RWPE1 (cell line): ENCODE data around the gene NUP188.

Experiments
- CTCF ChIA-PET: fragments of 350-600 bp; sonication (Branson Sonifier 250); formaldehyde crosslinking; extraction: SDS; loops from one replicate; lab custom pipeline; 2021; lab: Yijun Ruan, JAX
- POLR2A ChIA-PET: fragments of 400-600 bp; formaldehyde crosslinking; extraction: SDS; loops from one replicate; lab custom pipeline; 2020; ENCODE audit warnings: antibody characterized with exemption; ENCODE audit not compliant: low non-redundant PET; lab: Yijun Ruan, JAX
- DNase-seq: peaks from one replicate; pipeline ENCODE4 v3.0.0; 2012; ENCODE audit warnings: low spot score
- H3K27ac ChIP-seq: fragments of 450-650 bp; 2 replicates; pipeline ENCODE4 v1.5.1; 2017
- CTCF ChIP-seq: fragments of 450-650 bp; conservative IDR thresholded peaks from 2 replicates; pipeline ENCODE4 v1.5.1; 2017; ENCODE audit warnings: low read depth, mild to moderate bottlenecking

Gene NUP188

DNA sequence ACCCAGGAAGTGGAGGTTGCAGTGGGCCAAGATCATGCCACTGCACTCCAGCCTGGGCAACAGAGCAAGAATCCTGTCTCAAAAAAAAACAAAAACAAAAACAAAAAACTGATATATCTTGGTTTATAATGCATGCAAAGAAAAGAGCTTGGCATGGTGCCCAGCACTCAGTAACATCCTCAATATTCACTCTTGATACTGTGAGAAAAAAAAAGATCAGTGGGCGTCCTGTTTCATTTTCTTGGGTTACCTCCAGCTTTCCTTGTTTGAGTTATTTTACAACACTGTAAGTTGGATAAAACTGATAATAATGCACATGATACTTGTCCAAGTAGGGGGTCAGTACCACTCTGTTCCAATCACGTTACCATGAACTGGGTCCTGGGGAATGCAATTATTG, 18.9 kb upstream of the NUP188 start:
- ChIA-PET CTCF (interaction anchor here (0.6 to 2.4 kb wide), 23 partner anchors 9 to 510 kb away, joined by 3 to 26 read pairs (median 5); partner anchors contain the start of genes KYAT1 and LRRC8A), POLR2A (interaction anchor here (0.6 kb wide), 1 partner anchor 110 kb away, joined by 7 read pairs; the partner anchor contains the start of gene ENDOG)
- no peak for DNase-seq
- TF ChIP-seq CTCF = no peak
- H3K27ac ChIP-seq = peak overlapping the region; percentile 58

DNA sequence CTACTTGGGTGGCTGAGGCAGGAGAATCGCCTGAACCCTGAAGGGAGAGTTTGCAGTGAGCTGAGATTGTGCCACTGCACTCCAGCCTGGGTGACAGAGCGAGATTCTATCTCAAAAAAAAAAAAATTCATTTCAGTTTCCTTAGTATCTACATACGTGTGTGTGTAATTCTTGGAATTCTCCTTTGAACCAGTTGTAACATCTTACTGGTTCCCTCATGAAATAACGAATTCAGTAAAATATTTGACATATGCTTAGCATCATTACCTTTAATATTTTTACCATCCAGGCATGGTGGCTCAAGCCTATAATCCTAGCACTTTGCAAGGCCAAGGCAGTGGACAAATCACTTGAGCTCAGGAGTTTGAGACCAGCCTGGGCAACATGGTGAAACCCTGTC, 17.9 kb upstream of the NUP188 start:
- TF ChIP-seq CTCF = no peak
- peak overlapping the region; percentile 39 for H3K27ac ChIP-seq
- POLR2A ChIA-PET = no interaction called here
- CTCF ChIA-PET = interaction anchor here (1.9 to 2.4 kb wide), 3 partner anchors 8 to 67 kb away, joined by 8 to 26 read pairs (median 9); no protein-coding TSS in a partner anchor
- no peak for DNase-seq

DNA sequence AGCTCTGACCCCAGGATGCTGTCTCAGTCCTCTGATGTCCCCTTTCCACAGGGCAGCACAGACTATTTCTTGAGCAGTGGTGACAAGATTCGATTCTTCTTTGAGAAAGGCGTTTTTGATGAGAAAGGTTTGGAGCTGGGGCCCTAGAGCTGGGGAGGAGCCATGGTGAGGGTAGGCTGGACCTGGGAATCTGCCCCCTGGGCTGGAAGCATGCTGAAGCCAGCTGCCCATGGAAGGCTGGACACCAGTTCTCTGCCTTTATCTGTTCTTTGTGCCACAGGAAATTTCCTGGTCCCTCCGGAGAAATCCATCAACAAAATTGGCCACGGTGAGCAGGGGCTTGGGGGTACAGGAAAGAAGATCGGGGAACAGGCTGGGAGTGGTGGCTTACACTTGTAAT, 13.8 kb upstream of the NUP188 start:
- ChIA-PET CTCF (no interaction called here), POLR2A (no interaction called here)
- no peak for DNase-seq
- H3K27ac ChIP-seq = no peak overlapping the region; the same call in 1 of the 2 replicates
- no peak for TF ChIP-seq CTCF

GRCh38 chr9:128936171-128936865, 11.2 kb upstream of the NUP188 start:
- no peak for DNase-seq
- POLR2A ChIA-PET = interaction anchor here (0.6 kb wide), 1 partner anchor 227 kb away, joined by 5 read pairs; no protein-coding TSS in a partner anchor
- CTCF ChIA-PET = interaction anchor here (1.0 to 1.7 kb wide), 2 partner anchors 8 to 9 kb away, joined by 6 to 8 read pairs; no protein-coding TSS in a partner anchor
- H3K27ac ChIP-seq = no peak overlapping the region
- TF ChIP-seq CTCF = no peak

DNA sequence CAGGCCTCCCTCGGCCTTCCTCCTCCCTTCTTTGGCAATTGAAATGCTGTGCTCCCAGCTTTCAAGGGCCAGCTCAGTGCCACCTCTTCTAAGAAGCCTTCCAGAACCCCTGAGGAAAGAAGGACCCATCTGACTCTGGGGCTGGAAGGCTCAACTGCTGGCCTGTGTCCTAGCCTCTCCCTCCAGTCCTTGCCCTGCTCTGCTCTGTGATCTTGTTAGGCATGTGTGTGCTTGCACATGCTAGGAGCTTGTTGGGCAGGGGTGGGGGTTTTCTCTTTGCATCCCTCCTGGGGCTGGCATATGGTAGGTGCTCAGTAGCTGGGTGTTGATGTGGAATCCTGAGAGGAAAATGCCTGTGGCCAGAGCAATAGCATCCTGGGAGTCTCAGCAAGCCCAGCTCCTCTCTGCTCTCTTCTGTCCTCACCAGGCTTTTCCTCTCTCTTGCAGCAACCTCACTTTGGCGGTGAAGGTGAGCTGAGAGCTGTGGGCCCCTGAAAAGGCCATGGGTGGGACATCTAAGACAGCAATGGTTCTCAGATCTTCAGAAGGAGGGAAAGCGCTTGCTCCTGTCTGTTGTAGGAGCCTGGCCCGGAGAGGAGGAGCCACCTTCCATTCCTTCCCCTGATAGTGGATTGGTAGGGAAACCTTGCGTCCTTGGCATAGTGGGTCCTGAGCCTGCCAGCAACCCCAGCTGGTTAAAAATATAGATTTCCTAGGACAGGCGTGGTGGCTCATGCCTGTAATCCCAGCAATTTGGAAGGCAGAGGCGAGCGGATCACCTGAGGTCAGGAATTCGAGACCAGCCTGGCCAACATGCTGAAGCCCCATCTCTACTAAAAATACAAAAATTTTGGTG, 10.0 kb upstream of the NUP188 start:
- TF ChIP-seq CTCF = no peak
- POLR2A ChIA-PET = no interaction called here
- peak overlapping the region; percentile 42 for H3K27ac ChIP-seq
- DNase-seq = no peak
- CTCF ChIA-PET = interaction anchor here (0.5 to 1.7 kb wide), 5 partner anchors 9 to 119 kb away, joined by 3 to 8 read pairs (median 3); no protein-coding TSS in a partner anchor

DNA sequence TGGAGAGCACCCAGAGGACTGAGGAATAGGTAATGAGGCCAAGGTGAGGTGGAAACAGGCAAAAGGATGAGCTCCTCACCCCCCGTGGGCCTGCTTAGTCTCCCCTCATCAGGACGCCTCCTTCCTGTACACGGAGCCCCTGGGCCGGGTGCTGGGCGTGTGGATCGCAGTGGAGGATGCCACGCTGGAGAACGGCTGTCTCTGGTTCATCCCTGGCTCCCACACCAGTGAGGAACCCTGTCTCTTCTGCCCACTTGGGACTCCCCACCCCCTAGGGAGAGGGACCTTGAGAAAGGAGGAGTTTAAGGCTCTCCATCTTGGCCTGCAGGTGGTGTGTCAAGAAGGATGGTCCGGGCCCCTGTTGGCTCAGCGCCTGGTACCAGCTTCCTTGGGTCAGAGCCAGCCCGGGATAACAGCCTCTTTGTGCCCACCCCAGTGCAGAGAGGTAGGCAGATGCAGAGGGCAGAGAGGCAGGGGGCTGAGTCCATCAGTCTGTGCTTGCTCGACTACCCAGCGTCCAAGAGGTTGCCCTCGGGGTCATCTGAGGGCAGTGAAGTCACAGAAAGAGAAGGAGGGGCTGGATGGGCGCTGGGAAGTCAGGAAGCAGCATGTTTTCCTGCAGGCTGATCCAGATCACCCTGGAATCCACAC, 7.1 kb upstream of the NUP188 start:
- ChIA-PET CTCF (no interaction called here), POLR2A (no interaction called here)
- no peak for TF ChIP-seq CTCF
- H3K27ac ChIP-seq = peak overlapping the region; percentile 69
- DNase-seq = no peak
